Gastrocnemius medialis (tissue), 4 donors: ENCODE measurements around the gene C1orf174.

Experiments used
- CTCF ChIP-seq, 5 experiments: fragments of 450-650 bp in 3 of 5; fragments of 200-600 bp in 2 of 5; sonication (generic) in 2 of 5; IDR thresholded peaks in 4 of 5; conservative IDR thresholded peaks in 1 of 5; 1 replicate in 4 of 5; 2 replicates in 1 of 5; pipeline ENCODE4 v1.5.1; 2016 to 2019; ENCODE audit warnings: antibody characterized with exemption in 5 of 5, mild to moderate bottlenecking in 3 of 5, moderate library complexity in 3 of 5
- POLR2A ChIP-seq, 2 donors: fragments of 450-650 bp; IDR thresholded peaks; one replicate each; pipeline ENCODE4 v1.6.1; 2017; ENCODE audit warnings: antibody characterized with exemption in 2 of 2, mild to moderate bottlenecking in 2 of 2, moderate library complexity in 2 of 2

GRCh38 chr1:3890389-3891328, 9.4 kb downstream of the C1orf174 start:
- TF ChIP-seq CTCF (IDR thresholded peaks at IDR 0.05 in 4 of 5, conservative IDR thresholded peaks at IDR 0.05 in 1 of 5) = no peak
- no peak for TF ChIP-seq POLR2A (IDR thresholded peaks at IDR 0.05)
